Mesenteric fat pad (tissue), 1 donor: ENCODE data around the gene TACC3. TPM values are rescaled to one million over a fixed set of nuclear protein-coding genes. Genes with fewer than 3 reads are reported as not detected.

ENCODE experiments used
- DNase-seq: peaks from one replicate; pipeline ENCODE4 v3.0.0-alpha.2; 2020; ENCODE audit warnings: low spot score
- total RNA-seq: library from RNA; stranded (reverse); fragmentation: NEBNext Ultra II Directional; extraction: Animal tissue kit (Norgen Biotek cat#: 25700); gene quantifications from one replicate; pipeline ENCODE4 v1.2.1, GENCODE V29; 2021
- donor health status: DM: yes; HTN: yes; CAD: no.

TACC3 gene
- total RNA-seq, 1 donor from 2014 or later: 10.2 TPM

DNA sequence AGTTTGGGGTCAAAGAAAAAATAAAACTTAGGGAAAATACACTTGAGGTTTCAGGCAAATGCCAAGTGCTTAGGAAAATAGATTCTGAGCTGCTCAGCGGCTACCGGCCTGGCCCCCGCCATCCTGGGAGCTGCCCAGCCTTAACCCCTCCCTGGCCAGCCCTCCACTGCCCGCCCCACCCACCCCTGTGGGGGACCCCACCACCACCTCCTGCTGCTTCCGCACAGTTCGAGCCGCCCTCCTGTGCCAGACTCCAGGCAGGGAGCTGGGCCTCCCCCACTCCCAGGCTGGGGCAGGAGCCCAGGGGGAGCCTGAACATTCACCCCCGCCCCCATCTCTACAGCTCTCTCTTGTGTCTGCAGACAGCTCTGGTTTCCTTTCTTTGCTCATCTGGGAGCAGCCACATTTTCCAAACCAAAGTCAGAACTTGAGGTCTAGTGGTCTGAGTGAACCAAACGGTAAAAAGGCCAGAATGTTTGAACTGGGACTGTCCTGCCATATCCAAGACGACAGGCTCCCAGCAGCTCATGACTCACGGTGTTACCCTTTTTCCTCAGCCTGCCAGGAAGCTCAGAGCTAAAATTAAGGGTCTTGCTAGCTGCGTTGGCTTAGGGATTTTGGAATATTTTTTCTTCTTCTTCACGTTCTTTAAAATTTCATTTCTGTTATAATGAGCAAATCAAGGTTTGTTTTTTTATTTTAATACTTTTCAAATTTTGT is 67.1 kb downstream of the TACC3 start:
- no peak for DNase-seq

DNA sequence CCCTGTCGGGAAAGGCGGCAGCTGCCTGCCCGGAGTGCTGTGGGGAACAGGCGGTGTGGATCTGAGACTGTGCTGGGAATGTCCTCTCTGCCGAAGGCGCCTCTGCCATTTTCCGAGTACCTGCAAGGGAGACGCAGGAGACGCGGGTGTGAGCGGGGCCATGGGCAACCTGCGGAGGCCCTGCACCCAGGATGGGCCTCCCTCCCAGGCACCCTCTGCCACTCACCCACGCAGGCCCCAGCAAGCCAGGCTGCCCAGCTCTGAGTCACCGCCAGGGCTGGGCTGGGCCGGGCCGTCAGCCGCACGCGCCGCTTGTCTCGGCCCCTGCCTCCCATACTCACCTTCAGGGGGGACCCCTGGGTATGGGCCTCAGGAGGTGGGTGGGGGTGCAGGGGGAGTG is 68.2 kb downstream of the TACC3 start:
- DNase-seq: no peak

DNA sequence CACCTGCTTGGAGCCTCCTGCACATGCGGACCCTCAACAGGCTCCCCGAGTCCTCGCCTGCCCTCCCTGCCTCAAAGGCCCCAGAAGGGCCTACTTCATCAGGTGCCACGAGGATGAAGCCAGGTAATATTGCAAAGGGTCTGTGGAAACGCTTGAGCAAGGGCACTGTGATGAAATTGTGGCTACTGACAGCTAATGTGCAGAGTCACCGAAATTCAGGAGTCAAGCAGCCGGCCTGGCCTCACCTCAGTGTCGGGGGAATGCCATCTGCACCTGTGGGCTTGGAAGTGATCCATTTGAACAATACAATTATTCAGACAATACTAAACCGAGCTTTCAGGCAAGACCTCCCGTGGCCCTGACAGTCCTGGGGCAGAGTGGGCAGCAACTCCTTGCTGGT is 68.7 kb downstream of the TACC3 start:
- no peak for DNase-seq

DNA sequence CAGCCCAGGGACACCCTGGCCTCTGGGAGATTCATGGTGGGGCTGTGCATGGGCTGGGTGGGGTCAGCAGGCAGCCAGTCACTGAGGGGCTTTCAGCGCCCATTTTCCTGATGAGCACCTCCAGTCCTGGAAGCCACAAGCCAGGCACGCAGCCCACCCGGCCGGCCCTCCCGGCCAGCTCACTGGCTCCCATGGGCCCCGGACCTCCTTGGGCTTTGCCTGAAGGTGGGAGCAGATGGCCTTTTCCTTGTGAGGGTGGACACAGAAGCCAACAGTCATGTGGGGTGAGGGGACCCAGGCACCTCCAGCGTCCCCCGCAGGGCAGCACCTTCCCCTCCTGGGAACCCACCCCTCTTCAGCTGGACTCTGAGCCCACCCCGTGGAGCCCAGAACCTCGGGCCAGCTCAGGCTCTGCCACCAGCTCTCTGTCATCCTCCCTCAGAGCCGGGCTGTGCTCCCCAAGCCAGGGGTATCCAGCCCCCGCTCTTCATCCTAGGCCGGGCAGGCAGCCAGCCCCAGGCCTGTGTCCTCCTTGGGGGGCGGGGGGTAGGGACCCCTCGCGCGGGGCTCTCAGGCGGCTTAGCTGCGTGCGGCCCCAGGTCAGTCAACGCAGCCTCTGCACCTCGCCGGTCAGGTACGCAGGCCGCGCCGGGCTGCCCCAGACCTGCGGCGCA is 71.0 kb downstream of the TACC3 start:
- DNase-seq: no peak

DNA sequence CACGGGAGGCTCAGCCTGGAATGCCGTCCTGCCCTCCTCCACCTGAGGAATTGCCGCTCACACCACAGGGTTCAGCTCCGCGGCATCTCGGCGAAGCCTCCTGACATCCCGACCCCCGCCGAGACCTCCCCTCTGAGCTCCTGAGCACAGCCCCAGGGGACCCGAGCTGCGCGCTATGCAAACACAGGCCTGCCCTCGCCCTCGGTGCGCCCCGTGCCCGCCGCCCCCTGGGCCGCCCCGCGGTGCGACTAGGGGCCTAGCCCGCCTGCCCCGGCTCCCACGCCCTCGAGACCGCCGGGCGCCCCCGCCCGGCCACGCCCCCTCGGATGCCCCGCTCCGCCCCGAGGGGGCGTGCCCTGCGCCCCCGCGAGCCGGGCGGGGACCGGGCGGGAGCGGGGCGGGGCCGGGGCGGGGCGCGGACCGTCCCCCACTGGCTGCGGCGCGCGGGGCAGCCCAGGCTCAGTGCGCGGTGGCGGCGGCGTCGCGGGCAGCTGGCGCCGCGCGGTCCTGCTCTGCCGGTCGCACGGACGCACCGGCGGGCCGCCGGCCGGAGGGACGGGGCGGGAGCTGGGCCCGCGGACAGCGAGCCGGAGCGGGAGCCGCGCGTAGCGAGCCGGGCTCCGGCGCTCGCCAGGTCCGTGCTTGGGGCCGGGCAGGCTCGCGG is 71.6 kb downstream of the TACC3 start, which contains the start of gene FGFR3:
FGFR3 (plus strand) TSS at position 462 of the 664 bp plus-strand sequence. CDS start 642 bp downstream, outside the sequence.
- no peak for DNase-seq

DNA sequence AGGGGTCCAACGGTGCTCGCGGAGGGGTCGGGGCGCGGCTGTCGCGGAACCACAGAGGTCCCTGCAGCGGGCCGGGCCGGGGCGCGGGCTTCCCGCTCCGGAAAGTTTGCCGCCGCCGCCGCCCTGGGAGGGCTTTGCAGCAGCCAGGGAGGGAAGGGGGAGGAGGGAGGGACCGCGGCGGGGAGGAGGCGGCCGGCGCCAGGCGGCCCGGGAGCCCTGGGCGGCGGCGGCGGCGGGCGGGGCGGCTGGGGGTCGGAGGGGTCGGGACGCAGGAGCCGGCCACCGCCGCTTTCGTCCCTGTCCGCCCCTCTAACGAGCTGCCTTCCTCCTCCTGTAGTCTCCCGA is 72.1 kb downstream of the TACC3 start:
- no peak for DNase-seq

DNA sequence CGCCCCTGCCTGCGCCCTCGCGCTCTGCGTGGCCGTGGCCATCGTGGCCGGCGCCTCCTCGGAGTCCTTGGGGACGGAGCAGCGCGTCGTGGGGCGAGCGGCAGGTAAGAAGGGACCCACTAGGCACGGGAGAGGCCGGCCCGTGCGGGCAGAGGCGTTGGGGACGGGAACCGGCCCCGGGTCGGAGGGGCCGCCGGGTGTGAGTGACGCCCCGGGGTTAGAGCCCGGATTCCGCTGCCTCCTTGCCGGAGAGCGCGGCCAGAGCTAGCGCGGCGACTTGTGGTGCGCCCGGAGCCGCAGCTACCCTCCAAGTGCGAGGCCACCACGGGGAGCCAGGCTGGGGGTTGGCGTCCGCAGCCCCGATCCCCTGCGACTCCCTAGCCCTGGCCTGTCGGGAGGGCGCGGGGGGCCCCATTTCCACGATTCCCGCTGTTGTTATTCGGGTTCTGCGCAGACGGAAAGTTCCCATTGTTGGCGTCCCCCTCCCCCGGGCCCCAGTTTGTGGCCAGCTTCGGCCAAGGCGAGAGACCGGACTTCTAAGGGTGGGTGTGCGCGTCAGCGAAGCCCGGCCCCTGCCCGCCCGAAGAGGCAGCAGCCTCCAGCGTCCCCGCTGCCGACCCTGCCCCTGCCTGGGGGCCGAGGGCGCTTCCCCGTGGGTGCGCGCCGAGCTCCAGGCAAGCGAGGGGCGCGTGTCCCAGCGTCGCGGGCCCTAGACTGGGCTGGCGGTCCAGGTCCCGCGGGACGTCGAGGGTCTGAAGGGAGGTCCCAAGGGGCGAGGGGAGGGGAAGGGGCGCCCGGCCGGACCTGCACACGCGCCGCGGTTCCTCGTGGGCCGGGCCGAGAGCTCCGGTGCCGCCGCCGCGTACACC is 72.9 kb downstream of the TACC3 start:
- DNase-seq: no peak

Other genes starting within 250 kb of the TACC3 start
- 2.9 TPM for gene FAM53A, start 37.2 kb upstream of the TACC3 start, total RNA-seq
- gene SLBP, start 9.2 kb upstream of the TACC3 start, total RNA-seq: 31.2 TPM
- 33.6 TPM for gene TMEM129, start 198 bp upstream of the TACC3 start, total RNA-seq
- 0.90 TPM for gene FGFR3, start 71.8 kb downstream of the TACC3 start, total RNA-seq
- 75.1 TPM for gene LETM1, start 134.6 kb downstream of the TACC3 start, total RNA-seq
- gene NSD2, start 149.9 kb downstream of the TACC3 start, total RNA-seq: 43.7 TPM